A549 (cell line): ENCODE measurements around the gene GPRIN3.

Source experiments
- CBX2 ChIP-seq: fragments of 200-600 bp; sonication (generic); IDR thresholded peaks from 2 replicates; pipeline ENCODE4 v1.6.1; 2016; ENCODE audit warnings: low read depth, mild to moderate bottlenecking, borderline replicate concordance
- CHD2 ChIP-seq: fragments of 150-350 bp; IDR thresholded peaks from 2 replicates; pipeline ENCODE4 v1.6.1; 2014; ENCODE audit warnings: low read length; ENCODE audit not compliant: partially characterized antibody
- ESRRA ChIP-seq: fragments of 150-350 bp; IDR thresholded peaks from 2 replicates; pipeline ENCODE4 v1.6.1; 2014; ENCODE audit warnings: mild to moderate bottlenecking, low read length, borderline replicate concordance
- HDAC2 ChIP-seq: fragments of 200-600 bp; sonication (generic); IDR thresholded peaks from 2 replicates; pipeline ENCODE4 v1.6.1; 2016
- PHF8 ChIP-seq: fragments of 200-600 bp; sonication (generic); IDR thresholded peaks from 2 replicates; pipeline ENCODE4 v1.6.1; 2016; ENCODE audit warnings: low read depth, mild to moderate bottlenecking, antibody characterized with exemption, moderate library complexity, borderline replicate concordance
- POLR2A ChIP-seq: IDR thresholded peaks from 2 replicates; pipeline ENCODE4 v1.6.1; 2012; ENCODE audit warnings: mild to moderate bottlenecking, low read length
- RFX5 ChIP-seq: fragments of 450-650 bp; IDR thresholded peaks from 2 replicates; pipeline ENCODE4 v1.7.1; 2014; ENCODE audit warnings: antibody characterized with exemption, mild to moderate bottlenecking, moderate library complexity
- SMC3 ChIP-seq: fragments of >200 bp; sonication (Bioruptor Twin); formaldehyde crosslinking; IDR thresholded peaks from 3 replicates; pipeline ENCODE4 v1.6.1; 2018; ENCODE audit warnings: inconsistent platforms
- TF ChIP-seq, protein P1 (sequence below): fragments of >200 bp; sonication (Bioruptor Twin); formaldehyde crosslinking; IDR thresholded peaks from 3 replicates; pipeline ENCODE4 v1.6.1; 2016
- TF ChIP-seq, protein P2 (sequence below): fragments of >200 bp; sonication (Bioruptor Twin); formaldehyde crosslinking; IDR thresholded peaks from 3 replicates; pipeline ENCODE4 v1.5.1; 2016
- TF ChIP-seq, protein P3 (sequence below): fragments of 450-650 bp; IDR thresholded peaks from 2 replicates; pipeline ENCODE4 v1.6.1; 2014; ENCODE audit warnings: antibody characterized with exemption
- TF ChIP-seq, protein P4 (sequence below): fragments of 200-600 bp; sonication (generic); IDR thresholded peaks from 2 replicates; pipeline ENCODE4 v1.6.1; 2016; ENCODE audit warnings: antibody characterized with exemption, mild to moderate bottlenecking, moderate library complexity

DNA sequence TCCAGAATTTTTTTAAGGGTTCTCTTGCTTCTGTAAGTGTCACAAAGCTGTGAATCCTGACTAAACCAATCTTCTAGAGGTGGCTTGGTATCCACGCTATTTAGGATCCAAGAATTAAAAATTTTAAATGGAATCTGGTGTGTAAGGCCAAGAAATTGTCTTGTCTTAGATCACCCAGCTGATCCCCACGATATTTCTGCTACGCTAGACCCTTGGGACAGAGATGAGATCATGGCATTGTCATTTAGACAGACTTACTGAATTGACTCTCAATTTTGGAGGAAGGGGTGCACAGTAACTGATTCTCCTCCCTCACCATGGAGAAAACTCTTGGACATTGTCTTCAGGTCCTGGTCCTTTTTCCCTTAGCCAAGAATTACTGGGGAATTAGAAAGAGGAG, 5.7 kb downstream of the GPRIN3 start:
- TF ChIP-seq CBX2 (no peak), SMC3 (no peak), POLR2A (no peak), CHD2 (no peak), PHF8 (no peak), ESRRA (no peak), HDAC2 (no peak), RFX5 (no peak)
- TF ChIP-seq, protein P1, sequence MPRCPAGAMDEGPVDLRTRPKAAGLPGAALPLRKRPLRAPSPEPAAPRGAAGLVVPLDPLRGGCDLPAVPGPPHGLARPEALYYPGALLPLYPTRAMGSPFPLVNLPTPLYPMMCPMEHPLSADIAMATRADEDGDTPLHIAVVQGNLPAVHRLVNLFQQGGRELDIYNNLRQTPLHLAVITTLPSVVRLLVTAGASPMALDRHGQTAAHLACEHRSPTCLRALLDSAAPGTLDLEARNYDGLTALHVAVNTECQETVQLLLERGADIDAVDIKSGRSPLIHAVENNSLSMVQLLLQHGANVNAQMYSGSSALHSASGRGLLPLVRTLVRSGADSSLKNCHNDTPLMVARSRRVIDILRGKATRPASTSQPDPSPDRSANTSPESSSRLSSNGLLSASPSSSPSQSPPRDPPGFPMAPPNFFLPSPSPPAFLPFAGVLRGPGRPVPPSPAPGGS = no peak
- TF ChIP-seq, protein P2, sequence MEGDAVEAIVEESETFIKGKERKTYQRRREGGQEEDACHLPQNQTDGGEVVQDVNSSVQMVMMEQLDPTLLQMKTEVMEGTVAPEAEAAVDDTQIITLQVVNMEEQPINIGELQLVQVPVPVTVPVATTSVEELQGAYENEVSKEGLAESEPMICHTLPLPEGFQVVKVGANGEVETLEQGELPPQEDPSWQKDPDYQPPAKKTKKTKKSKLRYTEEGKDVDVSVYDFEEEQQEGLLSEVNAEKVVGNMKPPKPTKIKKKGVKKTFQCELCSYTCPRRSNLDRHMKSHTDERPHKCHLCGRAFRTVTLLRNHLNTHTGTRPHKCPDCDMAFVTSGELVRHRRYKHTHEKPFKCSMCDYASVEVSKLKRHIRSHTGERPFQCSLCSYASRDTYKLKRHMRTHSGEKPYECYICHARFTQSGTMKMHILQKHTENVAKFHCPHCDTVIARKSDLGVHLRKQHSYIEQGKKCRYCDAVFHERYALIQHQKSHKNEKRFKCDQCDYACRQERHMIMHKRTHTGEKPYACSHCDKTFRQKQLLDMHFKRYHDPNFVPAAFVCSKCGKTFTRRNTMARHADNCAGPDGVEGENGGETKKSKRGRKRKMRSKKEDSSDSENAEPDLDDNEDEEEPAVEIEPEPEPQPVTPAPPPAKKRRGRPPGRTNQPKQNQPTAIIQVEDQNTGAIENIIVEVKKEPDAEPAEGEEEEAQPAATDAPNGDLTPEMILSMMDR = no peak
- TF ChIP-seq, protein P3, sequence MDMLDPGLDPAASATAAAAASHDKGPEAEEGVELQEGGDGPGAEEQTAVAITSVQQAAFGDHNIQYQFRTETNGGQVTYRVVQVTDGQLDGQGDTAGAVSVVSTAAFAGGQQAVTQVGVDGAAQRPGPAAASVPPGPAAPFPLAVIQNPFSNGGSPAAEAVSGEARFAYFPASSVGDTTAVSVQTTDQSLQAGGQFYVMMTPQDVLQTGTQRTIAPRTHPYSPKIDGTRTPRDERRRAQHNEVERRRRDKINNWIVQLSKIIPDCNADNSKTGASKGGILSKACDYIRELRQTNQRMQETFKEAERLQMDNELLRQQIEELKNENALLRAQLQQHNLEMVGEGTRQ = no peak
- TF ChIP-seq, protein P4, sequence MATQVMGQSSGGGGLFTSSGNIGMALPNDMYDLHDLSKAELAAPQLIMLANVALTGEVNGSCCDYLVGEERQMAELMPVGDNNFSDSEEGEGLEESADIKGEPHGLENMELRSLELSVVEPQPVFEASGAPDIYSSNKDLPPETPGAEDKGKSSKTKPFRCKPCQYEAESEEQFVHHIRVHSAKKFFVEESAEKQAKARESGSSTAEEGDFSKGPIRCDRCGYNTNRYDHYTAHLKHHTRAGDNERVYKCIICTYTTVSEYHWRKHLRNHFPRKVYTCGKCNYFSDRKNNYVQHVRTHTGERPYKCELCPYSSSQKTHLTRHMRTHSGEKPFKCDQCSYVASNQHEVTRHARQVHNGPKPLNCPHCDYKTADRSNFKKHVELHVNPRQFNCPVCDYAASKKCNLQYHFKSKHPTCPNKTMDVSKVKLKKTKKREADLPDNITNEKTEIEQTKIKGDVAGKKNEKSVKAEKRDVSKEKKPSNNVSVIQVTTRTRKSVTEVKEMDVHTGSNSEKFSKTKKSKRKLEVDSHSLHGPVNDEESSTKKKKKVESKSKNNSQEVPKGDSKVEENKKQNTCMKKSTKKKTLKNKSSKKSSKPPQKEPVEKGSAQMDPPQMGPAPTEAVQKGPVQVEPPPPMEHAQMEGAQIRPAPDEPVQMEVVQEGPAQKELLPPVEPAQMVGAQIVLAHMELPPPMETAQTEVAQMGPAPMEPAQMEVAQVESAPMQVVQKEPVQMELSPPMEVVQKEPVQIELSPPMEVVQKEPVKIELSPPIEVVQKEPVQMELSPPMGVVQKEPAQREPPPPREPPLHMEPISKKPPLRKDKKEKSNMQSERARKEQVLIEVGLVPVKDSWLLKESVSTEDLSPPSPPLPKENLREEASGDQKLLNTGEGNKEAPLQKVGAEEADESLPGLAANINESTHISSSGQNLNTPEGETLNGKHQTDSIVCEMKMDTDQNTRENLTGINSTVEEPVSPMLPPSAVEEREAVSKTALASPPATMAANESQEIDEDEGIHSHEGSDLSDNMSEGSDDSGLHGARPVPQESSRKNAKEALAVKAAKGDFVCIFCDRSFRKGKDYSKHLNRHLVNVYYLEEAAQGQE = no peak
